Ovary (tissue), 3 donors: Measurements from ENCODE around the gene GDF2.

Source experiments
- EP300 ChIP-seq: sonication (generic); formaldehyde crosslinking; IDR thresholded peaks from one replicate; pipeline ENCODE4 v1.6.1; 2017; ENCODE audit warnings: antibody characterized with exemption
- POLR2A ChIP-seq: fragments of 450-650 bp; IDR thresholded peaks from one replicate; pipeline ENCODE4 v1.6.1; 2017; ENCODE audit warnings: antibody characterized with exemption, mild to moderate bottlenecking, moderate library complexity
- TF ChIP-seq, protein P1 (sequence below), 3 donors: fragments of 450-650 bp in 2 of 3; fragments of 200-600 bp in 1 of 3; IDR thresholded peaks; one replicate each; pipeline versions ENCODE4 v1.5.1 to v1.8.0; 2016 to 2022; ENCODE audit warnings: antibody characterized with exemption in 3 of 3, mild to moderate bottlenecking in 1 of 3
- donor health status: DM: no; HTN: no; CAD: no.

DNA sequence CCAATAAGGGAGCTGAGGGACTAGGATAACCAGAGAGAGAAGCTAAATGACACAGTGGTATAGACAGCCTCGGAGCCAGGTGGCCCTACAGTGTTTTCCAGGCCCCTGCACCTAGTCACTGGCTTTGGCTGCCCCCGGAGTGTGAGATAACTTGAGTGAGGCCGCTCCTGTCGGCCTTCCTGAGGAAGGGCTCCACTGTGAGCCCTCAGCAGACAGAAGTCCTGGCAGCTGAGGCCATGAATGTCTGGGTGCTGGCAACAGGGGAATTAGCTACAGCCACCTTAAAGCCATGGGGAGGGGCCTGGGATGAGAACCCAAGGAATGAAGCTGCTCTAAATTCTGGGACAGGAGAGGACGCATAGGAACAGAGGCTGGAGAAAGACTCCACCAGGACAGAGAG is 26.8 kb upstream of the GDF2 start:
- TF ChIP-seq, protein P1, sequence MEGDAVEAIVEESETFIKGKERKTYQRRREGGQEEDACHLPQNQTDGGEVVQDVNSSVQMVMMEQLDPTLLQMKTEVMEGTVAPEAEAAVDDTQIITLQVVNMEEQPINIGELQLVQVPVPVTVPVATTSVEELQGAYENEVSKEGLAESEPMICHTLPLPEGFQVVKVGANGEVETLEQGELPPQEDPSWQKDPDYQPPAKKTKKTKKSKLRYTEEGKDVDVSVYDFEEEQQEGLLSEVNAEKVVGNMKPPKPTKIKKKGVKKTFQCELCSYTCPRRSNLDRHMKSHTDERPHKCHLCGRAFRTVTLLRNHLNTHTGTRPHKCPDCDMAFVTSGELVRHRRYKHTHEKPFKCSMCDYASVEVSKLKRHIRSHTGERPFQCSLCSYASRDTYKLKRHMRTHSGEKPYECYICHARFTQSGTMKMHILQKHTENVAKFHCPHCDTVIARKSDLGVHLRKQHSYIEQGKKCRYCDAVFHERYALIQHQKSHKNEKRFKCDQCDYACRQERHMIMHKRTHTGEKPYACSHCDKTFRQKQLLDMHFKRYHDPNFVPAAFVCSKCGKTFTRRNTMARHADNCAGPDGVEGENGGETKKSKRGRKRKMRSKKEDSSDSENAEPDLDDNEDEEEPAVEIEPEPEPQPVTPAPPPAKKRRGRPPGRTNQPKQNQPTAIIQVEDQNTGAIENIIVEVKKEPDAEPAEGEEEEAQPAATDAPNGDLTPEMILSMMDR (IDR thresholded peaks at IDR 0.05): no peak
- no peak for TF ChIP-seq POLR2A
- no peak for TF ChIP-seq EP300
